GM21423 (cell line): ENCODE data around the gene SUSD2.
"Not testable (repeated sequence)": the region's sequence is repeated elsewhere in the genome, so short reads cannot be mapped to it uniquely, and the experiment has no call there.

ENCODE experiments used
- ATAC-seq: cut with Tn5 transposase; IDR thresholded peaks from one replicate; pipeline ENCODE4 v1.9.1; 2021; ENCODE audit warnings: mild to moderate bottlenecking, moderate library complexity; ENCODE audit not compliant: unreplicated experiment

Gene SUSD2

DNA sequence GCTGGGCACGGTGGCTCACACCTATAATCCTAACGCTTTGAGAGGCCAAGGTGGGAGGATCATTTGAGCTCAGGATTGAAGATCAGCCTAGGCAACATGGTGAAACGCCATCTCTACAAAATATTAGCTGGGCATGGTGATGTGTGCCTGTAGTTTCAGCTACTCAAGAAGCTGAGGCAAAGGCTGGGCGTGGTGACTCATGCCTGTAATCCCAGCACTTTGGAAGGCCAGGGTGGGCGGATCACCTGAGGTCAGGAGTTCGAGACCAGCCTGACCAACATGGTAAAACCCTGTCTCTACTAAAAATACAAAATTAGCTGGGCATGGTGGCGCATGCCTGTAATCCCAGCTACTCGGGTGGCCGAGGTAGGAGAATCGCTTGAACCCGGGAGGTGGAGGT, 29.1 kb downstream of the SUSD2 start:
- not testable (repeated sequence) for ATAC-seq

DNA sequence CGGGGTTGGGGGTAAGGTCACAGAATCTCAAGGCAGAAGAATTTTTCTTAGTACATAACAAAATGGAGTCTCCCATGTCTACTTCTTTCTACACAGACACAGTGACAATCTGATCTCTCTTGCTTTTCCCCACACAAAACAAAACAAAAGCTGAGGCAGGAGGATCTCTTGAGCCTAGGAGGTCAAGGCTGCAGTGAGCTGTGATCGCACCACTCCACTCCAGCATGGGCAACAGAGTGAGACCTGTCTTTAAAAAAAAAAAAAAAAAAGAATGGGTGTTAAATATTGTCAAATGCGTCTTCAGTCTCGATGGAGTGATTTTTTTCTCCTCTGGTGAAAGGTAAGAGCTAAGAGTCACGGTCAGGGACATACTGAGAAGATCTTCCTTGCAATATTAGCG, 30.4 kb downstream of the SUSD2 start:
- ATAC-seq = not testable (repeated sequence)

DNA sequence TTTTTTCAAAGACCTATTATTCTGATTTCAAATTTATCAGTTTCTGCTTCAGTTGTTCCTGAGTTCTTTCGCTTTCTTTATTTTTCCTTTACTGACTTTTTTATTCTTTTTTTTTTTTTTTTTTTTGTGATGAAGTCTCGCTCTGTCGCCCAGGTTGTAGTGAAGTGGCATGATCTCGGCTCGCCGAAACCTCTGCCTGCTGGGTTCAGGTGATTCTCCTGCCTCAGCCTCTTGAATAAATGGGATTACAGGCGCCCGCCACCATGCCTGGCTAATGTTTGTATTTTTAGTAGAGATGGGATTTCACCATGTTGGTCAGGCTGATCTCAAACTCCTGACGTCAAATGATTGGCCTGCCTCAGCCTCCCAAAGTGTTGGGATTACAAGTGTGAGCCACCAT, 31.8 kb downstream of the SUSD2 start:
- ATAC-seq = not testable (repeated sequence)

DNA sequence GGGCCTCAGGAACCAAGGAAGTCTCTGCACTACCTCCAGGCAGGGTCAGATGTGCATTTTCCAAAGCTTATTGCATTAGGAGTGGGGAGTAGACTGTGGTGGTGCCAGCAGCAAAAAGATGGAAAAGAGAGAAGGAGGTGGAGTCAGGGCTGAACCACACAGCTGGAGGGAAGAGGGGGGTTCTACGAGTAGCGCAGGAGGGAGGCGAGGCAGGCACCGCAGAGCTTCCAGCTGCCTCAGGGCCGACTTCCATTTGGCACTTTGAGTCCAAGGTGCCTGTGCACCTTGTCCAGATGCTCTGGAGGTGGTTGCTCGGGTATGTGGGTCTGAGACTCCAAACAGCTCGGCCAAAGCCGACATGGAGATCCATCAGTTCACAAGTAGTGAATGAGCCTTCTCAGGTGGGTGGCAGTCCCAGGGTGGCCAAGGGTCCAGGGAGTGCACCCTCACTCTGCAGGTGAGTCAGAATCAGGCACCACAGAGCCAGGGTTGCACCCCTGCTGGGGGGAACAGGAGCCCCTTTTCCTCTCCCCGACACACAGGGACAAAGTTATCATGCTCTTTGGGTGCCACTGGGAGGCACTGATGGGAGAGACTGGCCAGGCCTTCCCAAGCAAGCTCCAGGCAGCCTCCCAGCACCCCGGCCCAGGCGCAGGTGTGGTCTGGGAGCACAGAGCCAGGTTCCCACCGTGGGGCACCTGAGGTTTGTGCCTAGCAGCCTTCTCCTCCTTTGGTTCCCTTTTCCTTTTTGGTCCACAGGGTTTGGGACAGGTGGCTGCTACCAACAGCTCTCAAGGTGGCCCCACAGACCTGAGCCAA, 33.4 kb downstream of the SUSD2 start:
- no peak for ATAC-seq

DNA sequence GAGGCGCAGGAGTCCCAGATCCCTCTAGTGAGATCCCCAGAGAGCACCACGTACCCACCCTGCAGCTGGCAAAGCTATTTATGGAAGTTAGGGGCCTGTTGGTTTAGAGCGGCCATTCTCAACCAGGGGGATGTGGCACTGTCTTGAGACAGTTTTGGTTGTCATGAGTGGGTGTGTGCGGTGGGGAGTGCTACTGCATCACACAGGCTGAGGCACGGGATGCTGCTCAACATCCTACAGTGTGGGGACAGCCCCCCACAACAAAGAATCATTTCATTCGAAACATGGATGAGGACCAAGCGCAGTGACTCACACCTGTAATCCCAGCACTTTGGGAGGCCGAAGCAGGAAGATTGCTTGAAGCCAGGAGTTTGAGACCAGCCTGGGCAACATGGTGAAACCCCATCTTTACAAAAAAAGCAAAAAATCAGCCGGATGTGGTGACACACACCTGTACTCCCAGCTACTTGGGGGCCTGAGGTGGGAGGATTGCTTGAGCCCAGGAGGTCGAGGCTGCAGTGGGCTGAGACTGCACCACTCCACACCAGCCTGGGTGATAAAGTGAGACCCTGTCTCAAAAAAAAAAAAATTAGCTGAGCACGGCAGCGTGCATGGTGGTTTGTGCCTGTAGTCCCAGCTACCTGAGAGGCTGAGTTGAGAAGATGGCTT, 35.4 kb downstream of the SUSD2 start:
- ATAC-seq = no peak

DNA sequence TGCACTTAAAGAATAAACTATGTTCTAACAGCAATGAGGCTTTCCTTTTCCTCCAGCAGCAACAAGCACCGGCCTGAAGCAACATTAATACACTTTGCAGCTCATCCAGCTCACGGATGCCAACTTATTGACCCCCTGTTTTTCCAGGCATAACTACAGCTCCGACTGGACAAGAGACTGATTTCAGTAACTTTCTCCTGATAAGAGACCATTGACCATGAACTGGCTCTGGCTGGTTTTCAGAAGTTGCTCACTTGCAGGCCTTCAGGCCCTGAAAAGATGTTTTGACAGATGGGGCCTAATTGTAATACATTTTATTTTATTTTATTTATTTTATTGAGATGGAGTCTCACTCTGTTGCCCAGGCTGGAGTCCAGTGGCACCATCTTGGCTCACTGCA, 36.1 kb downstream of the SUSD2 start:
- ATAC-seq = no peak

DNA sequence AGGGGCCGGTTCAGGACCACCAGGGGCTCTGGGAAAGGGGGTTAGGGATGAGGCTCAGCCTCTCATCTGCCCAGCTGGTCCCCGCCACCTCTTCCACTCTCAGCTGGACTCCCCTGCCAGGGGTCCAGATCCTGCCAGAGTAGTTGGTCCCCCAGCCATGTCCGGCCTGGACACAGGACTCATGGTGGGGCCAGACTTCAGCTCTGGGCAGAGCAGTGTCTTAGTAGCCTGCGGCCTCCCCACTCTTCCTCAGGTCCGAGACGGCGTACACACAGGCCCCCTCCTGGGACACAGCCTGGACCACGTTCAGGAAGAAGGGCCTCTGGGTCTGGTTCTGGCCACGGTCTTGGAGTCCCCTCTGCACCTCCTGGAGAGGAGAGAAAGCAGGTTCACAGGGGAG, 38.5 kb downstream of the SUSD2 start:
- ATAC-seq = no peak

DNA sequence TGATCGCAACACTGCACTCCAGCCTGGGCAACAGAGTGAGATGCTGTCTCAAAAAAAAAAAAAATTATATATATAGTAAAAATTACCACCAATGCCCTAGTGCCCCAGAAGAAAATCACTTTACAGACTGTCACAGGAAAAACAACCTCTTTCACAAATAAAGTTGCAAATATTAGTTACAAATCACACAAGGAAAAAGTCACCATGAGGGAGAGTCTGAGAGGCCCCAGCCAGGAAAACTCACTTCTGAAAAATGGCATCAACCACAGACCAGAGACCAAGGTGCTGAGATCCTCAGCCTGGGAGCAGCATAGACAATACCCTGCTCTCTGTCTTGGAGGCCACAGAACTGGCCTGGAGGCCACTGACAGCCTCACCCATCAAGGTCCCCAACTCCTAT, 43.2 kb downstream of the SUSD2 start:
- no peak for ATAC-seq

DNA sequence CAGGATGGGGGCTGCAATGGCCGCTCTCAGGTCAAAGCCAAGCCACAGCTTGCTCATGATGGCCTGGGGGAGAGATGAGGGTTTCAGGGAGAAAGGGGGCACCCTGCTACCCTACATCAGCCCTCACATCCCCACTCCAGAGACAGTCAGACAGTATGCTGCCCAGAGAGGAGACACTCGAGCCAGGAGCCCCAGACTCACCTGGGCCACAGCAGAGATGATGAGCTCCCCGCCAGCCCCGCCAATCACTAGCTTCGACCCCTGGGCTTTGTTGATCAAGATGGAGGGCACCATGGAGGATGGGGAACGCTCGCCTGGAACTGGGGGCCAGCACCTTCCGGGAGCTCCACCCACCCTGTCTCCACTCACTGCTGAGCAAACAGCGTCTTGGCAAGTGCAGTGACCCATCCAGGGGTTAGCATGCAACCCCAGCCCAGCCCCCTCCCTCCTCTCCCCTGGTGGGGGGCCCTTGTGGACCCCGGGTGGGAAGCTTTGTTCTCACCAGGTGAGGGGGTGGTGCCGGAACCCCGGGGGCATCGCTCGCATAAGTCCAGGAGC, 43.8 kb downstream of the SUSD2 start:
- ATAC-seq = no peak

DNA sequence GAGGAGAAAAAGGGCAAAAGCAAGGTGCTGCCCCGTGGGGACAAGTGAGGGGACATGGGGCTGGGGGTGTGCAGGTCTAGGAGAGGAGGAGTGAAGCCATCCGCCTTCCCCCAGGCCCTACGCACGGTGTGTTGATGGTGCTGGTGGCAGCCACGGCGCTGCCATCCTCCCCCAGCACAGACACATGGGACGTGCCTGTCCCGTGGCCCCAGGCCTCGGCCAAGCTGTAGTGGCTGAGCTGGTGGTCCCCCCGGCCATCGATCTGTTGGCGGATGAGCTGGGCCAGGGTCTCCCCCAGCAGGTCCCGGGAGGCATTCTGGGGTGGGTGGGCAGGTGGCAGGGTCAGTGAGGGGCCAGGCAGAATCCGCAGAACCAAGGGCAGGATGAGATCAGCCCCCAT, 44.7 kb downstream of the SUSD2 start:
- ATAC-seq = no peak

DNA sequence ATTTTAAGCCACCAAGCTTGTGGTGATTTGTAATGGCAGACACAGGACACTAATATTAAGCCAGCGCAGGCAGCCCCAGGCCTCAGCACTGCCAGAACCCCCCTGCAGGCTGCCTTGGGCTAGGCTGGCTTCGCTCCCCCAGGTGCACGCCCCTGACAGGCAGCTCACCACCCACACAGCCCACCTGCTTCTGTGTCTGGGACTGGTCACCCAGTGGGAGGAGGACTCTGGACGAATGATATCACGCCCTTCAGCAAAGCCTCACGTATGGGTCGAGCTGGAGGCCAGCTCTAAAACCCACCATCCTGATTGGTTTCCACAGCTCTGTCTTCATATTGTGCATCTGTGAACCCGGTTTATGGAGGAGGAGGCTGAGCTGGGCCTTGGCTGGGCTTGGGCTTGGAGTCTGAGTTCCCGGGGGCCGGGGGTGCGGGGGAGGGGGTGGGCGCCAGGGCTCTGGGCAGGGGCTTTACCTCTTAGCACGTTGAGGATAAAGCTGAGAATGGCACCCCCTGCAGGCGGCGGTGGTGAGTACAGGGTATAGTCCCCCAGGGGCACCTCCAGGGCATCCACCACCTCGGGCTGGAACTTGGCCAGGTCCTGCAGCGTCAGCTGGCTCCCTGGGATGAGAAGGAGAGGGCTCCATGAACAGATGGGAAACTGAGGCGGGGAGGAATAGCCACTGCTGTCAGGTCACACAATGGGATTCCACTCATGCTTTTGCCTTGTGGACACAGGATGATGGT, 49.8 kb downstream of the SUSD2 start:
- ATAC-seq = no peak

DNA sequence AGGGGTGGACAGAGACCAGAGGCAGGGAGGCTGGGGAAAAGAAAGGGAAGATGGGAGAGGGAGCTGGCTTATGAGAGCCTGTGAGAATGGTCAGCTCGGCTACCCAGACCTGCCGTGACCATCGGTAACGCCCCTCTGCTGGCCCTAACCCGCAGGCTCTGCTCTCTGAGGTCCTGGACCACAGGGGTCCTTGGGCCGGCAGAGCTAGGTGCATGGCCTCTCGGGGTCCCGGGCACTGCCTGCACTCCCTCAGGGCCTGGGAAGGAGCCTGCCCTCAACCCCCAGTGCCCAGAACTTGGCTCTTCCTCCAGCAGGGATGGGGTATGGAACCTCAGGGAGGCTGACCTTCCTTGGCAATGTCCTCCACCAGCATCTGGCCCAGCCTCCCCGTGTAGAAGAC, 50.4 kb downstream of the SUSD2 start:
- no peak for ATAC-seq

DNA sequence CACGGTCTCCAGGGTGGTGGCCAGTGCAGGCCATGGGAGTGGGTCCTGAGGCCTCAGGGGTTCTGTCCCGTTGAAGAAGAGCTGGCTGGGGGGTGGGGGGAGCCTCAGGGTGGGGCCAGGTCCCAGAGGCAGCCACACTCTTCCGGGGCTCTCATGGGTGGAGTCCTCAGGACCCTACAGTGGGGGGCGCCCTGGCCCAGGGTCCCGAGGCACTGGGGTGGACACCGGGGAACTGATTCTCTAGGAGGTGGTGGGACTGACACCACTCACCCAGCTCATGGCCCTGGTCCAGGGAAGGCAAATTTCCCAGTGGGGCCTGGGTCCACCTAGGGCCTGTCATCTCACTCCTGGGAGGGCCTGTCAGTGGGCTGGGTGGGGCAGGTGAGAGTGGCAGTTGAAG, 50.8 kb downstream of the SUSD2 start:
- no peak for ATAC-seq

DNA sequence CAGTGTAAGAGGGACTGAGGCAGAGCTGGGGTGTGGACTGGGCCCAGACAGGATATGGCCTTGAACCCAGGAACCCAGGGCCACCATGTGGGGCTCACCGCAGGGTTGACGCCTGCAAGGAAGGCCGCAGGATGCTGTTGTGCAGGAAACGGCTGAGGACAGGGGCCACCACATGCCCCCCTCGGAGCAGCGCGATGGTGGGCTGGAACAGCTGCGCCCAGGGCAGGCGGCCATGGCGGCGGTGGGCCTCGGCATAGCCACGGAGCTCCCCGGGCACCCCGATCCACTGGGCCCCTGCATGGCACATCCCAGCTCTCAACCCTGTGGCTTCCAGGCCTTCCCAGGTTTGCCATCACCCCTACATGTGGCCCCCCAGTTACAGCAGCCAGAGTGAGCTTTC, 51.4 kb downstream of the SUSD2 start:
- ATAC-seq = no peak

DNA sequence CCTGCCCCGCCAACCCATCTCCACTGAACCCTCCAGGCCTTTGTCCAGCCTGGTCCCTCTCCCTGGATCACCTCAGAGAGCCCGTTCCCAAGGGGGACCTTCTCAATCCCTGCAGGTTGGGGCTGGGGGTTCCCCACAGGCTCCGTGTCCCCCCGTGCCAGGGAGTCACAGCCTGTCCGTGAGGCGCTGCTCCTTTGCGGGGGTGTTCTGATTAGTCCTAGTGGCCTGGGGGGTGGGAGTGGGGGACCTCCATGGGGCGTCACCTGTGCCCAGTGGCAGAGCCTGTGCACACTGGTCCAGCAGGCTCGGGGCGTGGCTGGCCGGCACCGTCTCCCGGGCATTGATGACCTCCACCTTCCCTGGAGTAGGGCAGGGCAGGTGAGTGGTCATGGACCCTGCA, 51.9 kb downstream of the SUSD2 start:
- ATAC-seq = no peak

DNA sequence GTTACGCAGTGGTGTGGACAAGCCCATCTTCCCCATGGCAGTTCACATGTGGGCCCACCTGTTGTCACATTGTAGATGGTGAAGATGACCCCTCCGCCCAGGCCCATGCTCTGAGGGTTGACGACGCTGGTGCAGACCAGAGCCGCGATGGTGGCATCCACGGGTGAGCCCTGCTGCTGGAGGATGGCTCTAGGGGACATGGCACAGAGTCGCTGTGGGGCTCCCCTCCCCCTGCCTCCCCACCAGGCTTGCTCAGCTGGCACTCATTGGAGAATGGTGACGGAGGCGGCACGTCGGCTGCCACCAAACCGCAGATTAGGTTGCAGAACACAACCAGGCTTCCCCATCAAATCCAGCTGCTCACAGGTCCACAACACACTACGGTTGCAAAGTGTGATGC, 52.5 kb downstream of the SUSD2 start:
- ATAC-seq = no peak

DNA sequence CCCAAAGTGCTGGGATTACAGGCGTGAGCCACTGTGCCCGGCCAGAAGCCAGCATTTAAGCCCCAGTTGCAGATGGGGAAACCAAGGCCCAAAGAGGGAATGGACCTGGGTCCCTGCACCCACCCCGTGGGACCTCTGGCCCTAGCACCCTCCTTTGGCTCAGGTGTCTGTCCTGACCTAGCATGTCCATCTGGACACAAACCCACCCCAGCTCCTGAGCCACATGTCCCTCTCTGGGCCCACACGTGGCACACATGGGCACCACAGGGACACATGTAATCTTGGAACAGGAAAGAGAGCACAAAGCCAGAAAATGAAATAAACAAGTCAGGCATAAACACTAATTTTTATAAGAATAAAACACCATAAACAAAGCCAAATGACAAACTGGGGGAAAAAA, 54.0 kb downstream of the SUSD2 start:
- ATAC-seq = no peak

DNA sequence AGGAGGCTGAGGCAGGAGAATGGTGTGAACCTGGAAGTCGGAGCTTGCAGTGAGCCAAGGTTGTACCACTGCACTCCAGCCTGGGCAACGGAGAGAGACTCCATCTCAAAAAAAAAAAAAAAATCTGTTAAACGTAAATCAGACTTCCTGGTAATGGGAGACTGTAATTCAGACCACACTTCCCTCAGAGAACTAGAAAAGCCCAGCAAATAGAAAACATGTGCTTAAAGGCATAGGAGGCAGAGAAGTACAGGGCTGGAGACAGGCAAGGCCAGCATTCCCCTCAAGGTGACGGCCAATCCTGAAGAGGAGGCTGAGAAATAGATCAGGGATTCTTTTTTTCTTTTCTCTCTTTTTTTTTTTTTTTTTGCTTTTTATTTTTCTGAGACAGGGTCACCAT, 55.4 kb downstream of the SUSD2 start:
- no peak for ATAC-seq

DNA sequence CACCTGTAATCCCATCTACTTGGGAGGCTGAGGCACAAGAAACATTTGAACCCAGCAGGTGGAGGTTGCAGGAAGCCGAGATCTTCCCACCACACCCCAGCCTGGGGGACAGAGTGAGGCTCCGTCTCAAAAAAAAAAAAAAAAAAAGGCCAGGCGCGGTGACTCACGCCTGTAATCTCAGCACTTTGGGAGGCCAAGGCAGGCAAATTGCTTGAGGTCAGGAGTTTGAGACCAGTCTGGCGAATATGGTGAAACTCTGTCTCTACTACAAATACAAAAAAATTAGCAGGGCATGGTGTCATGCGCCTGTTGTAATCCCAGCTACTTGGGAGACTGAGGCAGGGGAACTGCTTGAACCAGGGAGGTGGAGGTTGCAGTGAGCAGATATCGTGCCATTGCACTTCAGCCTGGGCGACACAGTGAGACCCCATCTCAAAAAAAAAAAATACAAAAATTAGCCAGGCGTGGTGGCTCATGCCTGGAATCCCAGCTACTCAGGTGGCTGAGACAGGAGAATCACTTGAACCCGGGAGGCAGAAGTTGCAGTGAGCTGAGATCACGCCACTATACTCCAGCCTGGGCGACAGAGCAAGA, 56.9 kb downstream of the SUSD2 start:
- ATAC-seq = not testable (repeated sequence)
